ENCODE measurements around the gene SERPINH1.
A peak's percentile ranks its signal among the peaks of the same experiment; 100 is the strongest.

The SERPINH1 gene

DNA sequence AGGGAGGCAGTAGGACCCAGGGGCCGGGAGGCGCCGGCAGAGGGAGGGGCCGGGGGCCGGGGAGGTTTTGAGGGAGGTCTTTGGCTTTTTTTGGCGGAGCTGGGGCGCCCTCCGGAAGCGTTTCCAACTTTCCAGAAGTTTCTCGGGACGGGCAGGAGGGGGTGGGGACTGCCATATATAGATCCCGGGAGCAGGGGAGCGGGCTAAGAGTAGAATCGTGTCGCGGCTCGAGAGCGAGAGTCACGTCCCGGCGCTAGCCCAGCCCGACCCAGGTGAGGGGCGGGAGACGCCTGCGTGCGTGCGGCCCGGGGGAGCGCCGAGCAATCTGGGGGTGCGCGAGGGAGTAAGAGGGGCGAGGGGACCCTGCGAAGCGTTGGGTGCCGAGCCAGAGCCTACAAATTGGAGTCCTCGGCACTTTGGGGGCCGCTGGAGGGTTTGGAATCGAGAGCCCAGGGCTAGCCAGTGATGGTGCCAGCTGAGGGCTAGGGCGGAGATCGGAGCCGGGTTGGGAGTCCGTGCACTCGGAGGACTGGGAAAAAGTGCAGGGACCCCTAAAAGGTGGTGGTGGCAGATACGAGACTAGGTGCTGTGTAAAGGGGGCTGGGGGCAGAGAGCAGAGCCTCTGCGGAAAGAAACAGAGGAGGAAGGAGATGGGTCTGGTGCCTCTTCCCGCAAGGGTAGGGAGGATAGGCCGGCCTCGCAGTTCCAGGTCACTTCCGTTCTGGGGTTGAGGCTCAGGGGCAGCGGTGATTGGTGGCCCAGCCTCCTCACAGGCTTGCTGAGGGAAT, at the start of gene SERPINH1:
Gene SERPINH1, plus strand, starts transcription at position 206 of the 788 bp plus-strand sequence. CDS start 4,097 bp downstream, outside the sequence.
- DNase-seq: peak; percentile 86

GRCh38 chr11:75513250-75513649, 48.8 kb upstream of the SERPINH1 start:
- no peak for DNase-seq

- no peak for DNase-seq
These were observed 47.5 kb upstream of the SERPINH1 start for GRCh38 chr11:75514596-75514995.

DNA sequence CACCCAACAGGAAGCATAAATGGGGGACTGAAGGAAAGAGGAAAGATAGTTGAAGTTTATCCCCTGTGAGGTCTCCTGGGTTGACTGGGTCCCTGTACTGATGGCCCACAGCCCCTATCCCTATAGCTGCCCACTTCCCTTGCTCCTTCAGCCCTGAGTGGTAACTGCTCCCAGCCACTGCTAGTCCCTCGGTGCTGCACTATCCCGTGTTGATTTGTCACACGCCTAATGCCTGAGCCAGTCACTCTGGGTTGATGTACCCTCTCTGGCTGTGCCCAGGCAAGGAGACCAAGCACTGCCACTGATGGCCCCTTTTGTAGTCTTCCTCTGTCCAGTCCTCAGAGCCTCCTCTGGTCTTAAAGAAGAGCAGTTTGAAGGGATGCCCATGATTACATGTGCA, 45.9 kb upstream of the SERPINH1 start:
- DNase-seq: no peak

DNA sequence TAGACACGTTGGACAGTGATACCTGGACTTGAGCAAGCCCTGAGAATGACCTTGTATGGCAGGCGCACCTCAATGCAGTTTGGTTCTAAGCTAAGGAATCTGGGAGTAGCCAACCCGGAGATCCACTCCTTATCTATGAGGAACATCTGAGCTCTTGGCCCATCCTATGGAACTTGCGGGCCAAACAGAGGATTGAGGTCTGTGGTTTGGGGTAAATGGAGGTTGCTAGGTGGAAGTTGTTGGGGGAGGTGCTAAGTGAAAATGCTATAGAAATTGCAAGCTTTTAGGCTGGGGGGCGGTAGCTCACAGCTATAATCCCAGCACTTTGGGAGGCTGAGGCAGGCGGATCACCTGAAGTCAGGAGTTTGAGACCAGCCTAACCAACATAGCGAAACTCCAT, 45.2 kb upstream of the SERPINH1 start:
- no peak for DNase-seq

DNA sequence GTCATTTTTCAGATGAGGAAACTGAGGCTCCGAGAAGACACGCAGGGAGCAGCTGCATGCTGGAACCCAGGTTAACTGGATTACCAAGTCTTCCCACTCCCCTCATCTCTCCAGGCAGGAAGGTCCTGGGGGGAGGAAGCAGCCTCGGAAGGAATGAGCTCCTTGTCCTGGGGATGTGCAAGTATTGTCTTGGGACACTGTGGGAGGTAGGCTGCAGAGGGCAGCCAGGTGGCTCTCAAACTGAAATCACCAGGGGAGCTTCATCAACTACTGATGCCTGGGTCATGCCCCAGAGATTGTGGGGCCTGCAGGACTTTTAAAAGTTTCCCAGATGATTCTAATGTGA, 43.9 kb upstream of the SERPINH1 start:
- no peak for DNase-seq

GRCh38 chr11:75518771-75519653, 43.0 kb upstream of the SERPINH1 start:
- no peak for DNase-seq

DNA sequence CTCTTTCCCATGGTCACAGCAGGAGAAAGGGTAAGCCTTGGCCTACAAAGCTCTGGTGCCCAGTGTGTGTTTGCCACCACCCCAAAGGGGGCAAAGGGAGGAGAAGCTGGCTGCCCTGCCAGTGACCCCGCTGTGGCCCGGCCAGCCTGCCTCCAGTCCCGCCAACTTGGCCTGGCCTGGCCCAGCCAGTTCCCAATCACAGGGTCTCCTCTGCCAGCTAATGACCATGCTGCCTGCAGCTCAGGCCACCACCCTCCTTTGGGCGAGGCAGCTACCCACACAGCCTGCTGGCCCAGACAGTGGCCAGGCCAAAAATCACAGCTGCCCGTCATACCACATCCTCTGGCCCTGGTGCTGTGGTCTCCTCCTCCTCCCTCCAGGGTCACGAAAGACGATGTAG, 41.4 kb upstream of the SERPINH1 start:
- DNase-seq: no peak

- no peak for DNase-seq
These were observed 39.6 kb upstream of the SERPINH1 start for GRCh38 chr11:75522286-75523044.

GRCh38 chr11:75523189-75523588, 38.9 kb upstream of the SERPINH1 start:
- no peak for DNase-seq

DNA sequence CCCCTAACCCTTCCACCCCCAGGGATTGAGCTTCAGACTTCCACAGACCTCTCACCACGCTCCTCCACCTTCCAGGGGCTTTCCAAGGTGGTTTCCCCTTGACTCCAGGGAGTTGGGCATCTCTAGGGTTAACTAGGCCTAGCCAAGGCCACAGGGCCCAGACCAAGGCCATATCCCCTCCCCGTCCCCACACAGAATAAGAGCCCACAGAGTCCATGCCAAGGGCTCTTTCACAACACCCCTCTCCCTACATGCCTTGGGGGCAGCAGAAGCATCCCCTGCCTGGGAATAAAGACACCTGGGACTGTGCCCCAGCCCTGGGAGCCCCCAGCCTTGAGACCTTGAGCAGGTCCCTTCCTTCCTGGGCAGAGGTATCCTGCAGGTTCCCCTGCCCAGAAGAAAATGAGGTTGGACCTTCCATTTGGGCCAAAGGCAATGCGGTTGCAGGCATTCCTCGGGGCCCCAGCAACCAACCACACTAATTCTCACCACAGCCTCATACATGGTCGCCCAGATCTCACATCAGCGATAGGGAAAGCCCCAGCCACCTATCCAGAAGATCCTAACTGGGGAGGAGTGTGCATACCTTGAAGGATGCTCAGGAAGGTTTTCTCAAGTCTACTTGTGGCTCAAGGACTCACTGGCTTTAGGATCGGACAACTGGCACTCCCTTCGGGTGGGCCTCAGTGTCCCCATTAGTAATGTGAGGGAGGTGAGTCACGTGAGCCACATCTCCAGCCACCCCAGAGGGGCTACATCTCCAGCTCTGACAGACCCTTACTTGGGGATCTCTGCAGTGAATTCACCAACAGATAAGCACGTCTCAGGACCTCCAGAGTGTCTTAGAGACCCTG, 38.0 kb upstream of the SERPINH1 start:
- DNase-seq: peak; percentile 12

GRCh38 chr11:75524665-75525432, 37.2 kb upstream of the SERPINH1 start:
- DNase-seq: peak; percentile 13

GRCh38 chr11:75525433-75526191, 36.4 kb upstream of the SERPINH1 start, which contains the start of gene GDPD5:
GDPD5 (minus strand) TSS chr11:75525941; CDS start chr11:75477735, 48,206 bp downstream.
- DNase-seq: peak; percentile 89

DNA sequence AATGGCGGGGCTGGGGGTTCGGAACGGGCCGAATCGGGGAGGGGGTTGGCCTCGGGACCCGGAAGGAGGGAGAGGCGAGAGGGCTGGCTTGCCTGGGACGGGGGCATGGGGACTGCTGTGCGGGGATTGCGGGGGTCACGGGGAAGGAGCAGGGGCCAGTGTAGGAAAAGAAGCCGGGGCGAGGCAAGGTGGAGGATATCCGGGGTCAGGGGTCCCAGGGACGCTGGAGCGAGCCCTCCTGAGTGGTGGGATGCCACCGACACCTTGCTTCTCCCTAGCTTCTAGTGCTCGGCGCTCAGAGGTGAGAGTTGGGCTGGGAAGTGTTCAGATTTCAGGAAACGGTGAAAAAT, 35.9 kb upstream of the SERPINH1 start:
- DNase-seq: no peak

- no peak for DNase-seq
These were observed 34.9 kb upstream of the SERPINH1 start for GRCh38 chr11:75527130-75527529.

- DNase-seq: no peak
These were observed 33.9 kb upstream of the SERPINH1 start for GRCh38 chr11:75527938-75528735.

DNA sequence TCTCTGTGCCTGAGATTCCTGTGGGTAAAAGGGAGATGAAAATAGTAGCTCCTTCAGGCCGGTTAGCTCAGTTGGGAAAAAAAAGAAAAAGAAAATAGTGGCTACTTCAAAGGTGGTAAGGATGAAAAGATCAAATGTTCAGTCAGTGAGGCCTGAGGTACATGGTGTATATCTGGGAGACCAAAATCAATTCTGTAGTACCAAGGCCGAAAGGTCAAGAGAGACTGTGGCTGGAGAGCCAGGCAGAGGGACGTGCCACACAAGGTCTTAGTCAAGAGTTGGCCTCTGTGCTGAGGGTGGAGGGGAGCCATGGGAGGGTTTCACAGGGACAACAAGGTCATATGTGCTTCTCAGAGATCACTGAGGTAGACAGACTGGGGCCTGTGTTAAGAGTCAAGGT, 31.5 kb upstream of the SERPINH1 start:
- no peak for DNase-seq

DNA sequence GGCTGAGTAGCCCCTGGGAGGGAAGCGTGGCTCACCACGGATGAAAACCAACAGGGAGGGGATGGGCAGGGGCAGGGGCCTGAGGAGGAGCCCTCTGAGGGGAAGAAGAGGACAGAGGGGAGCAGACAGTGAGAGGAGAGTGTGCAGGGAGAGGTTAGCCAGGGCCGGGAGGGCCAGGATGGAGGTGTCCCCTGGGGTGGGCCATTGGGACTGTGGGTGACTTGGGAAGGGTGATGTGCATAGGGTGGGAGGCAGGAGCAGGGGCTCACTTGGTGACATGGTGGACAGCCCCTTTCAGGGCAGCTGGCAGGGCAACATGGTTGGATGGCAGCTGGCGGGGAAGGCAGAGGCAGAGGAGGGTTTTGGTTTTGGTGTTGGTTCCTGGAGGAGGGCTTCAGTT, 30.7 kb upstream of the SERPINH1 start:
- DNase-seq: no peak

- peak; percentile 89 for DNase-seq
These were observed 29.6 kb upstream of the SERPINH1 start for GRCh38 chr11:75532200-75533048.
